ENCODE data around the gene SFSWAP.
"Not testable (repeated sequence)": the region's sequence is repeated elsewhere in the genome, so short reads cannot be mapped to it uniquely, and the experiment has no call there.

Gene SFSWAP

DNA sequence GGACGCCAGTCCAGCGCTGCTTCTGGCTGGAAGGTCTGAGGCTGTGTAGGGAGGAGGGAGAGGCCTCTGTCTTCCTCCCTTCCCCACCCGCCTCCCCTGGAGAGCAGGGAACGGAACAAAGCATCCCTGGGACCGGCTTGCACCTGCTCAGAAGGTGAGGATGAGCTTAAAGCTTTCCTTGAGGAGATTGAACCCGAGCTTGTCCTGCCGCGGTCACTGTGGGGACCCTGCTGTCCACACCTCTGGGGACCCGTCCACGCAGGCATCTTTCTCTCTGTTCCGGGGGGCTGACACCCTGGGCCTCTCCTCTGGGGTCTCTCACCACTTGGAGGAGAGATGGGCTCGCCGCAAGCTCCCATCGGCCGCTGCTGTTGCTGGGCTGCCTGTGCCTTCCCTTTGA is 33.2 kb upstream of the SFSWAP start:
- Histone ChIP-seq H3K9me3 (ENCODE audit: control insufficient read depth, low read length) (no peaks in the 10 kb centered on the region), H3K4me2 (ENCODE audit: low read length) (no peak overlapping the region), H3K79me2 (no peaks in the 10 kb centered on the region)

DNA sequence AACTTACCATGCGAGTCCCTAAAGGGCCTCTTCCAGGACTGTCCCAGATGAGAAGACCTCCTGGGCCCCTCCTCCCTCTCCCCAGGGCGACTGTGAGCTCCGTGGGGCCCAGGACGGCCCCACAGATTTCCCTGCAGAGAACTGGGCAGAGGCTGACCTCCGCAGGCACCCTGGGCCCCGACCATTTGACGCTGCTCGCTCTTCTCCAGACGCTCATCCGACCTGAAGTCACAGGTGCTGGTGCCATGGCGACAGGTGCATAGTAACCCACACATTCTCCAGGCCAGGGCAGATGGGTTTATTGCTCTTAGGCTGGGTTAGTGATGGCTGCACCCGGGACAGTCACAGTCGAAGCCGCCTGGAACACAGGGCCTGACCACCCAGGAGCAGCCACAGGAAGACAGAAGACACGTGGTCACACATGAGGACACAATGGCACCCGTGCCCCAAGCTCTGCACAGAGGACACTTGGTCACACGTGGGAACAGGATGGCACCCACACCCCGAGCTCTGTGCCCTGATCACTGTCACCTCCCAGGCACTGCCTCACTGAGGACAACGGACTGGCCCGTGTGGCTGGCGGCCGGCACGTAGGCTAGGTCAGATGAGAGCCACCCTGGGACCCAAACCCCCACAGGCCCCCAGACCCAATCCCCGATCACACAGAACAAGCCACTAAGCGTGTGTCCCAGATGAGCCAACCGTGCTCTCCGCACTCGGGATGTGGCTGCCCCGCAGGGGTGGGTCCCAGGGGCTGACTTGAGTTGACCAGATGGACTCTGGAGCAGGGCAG is 32.3 kb upstream of the SFSWAP start:
- not testable (repeated sequence) for H3K4me3 ChIP-seq (ENCODE audit: low read depth, low read length); H3K4me1 ChIP-seq; H3K79me2 ChIP-seq; H2AFZ ChIP-seq; H3K9me3 ChIP-seq (ENCODE audit: control insufficient read depth, low read length); H3K27ac ChIP-seq; H3K4me2 ChIP-seq (ENCODE audit: low read length); H3K27me3 ChIP-seq (ENCODE audit: control insufficient read depth, insufficient read depth, low read length); H3K9ac ChIP-seq; H3K36me3 ChIP-seq (ENCODE audit: control insufficient read depth, insufficient read depth, low read length)

More for the DNA sequence above, 33.2 kb upstream of the SFSWAP start:
- no peak overlapping the region for H2AFZ ChIP-seq
- H3K4me1 ChIP-seq = no peaks in the 10 kb centered on the region
- H3K27me3 ChIP-seq (ENCODE audit: control insufficient read depth, insufficient read depth, low read length) = no peaks in the 10 kb centered on the region
- no peak overlapping the region for H3K27ac ChIP-seq
- no peaks in the 10 kb centered on the region for H3K36me3 ChIP-seq (ENCODE audit: control insufficient read depth, insufficient read depth, low read length)
- no peak overlapping the region for H3K4me3 ChIP-seq (ENCODE audit: low read depth, low read length)
- TF ChIP-seq, protein P1, sequence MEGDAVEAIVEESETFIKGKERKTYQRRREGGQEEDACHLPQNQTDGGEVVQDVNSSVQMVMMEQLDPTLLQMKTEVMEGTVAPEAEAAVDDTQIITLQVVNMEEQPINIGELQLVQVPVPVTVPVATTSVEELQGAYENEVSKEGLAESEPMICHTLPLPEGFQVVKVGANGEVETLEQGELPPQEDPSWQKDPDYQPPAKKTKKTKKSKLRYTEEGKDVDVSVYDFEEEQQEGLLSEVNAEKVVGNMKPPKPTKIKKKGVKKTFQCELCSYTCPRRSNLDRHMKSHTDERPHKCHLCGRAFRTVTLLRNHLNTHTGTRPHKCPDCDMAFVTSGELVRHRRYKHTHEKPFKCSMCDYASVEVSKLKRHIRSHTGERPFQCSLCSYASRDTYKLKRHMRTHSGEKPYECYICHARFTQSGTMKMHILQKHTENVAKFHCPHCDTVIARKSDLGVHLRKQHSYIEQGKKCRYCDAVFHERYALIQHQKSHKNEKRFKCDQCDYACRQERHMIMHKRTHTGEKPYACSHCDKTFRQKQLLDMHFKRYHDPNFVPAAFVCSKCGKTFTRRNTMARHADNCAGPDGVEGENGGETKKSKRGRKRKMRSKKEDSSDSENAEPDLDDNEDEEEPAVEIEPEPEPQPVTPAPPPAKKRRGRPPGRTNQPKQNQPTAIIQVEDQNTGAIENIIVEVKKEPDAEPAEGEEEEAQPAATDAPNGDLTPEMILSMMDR (IDR thresholded peaks at IDR 0.05) = no peak
- no peak overlapping the region for H3K9ac ChIP-seq

DNA sequence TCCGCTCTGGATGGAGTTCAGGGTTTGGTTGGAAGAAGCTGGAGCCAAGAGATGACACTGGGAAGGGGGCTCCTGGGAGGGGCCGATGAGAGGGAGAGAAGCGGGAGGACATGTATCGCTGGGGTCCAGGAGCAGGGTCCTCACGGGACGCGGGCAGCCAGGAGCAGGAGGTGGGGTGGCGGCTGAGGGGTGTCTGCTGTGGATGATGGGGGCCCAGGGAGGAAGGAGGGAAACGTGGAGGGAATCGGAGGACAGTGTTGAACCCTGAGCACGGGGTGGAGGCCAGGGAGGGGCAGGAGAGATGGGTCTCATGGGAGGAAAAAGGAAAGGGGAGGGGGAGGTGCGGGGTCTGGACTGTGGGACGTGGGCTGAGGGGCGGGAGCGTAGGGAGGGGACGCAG is 31.7 kb upstream of the SFSWAP start:
- H3K79me2 ChIP-seq; H3K4me3 ChIP-seq (ENCODE audit: low read depth, low read length): not testable (repeated sequence)

DNA sequence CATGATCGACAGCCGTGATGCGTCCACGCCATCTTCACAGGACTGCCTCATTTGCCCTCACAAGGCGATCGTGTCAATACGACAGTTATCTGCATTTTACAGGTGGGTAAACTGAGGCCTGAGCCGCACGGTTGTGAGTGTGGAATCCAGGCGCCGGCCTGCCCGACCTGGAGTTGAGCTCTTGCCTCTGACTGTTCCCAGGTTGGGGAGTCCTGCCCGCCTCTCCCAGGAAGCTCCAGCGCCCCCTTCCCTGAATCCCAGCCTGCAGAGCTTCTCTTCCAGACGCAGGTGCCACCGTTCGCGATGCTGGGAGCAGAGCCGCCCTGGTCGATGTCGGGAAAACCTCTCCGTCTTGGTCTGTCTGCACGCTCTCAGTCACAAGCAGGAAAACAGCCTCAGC is 31.1 kb upstream of the SFSWAP start:
- H2AFZ ChIP-seq; H3K36me3 ChIP-seq (ENCODE audit: control insufficient read depth, insufficient read depth, low read length); H3K9me3 ChIP-seq (ENCODE audit: control insufficient read depth, low read length); H3K27me3 ChIP-seq (ENCODE audit: control insufficient read depth, insufficient read depth, low read length); H3K9ac ChIP-seq; H3K4me2 ChIP-seq (ENCODE audit: low read length); H3K79me2 ChIP-seq; H3K4me3 ChIP-seq (ENCODE audit: low read depth, low read length); H3K4me1 ChIP-seq; H3K27ac ChIP-seq: not testable (repeated sequence)

More for the DNA sequence above, 31.7 kb upstream of the SFSWAP start:
- not testable (repeated sequence) for H3K27me3 ChIP-seq (ENCODE audit: control insufficient read depth, insufficient read depth, low read length); H3K9me3 ChIP-seq (ENCODE audit: control insufficient read depth, low read length); H3K4me2 ChIP-seq (ENCODE audit: low read length); H3K4me1 ChIP-seq; H3K36me3 ChIP-seq (ENCODE audit: control insufficient read depth, insufficient read depth, low read length); H3K27ac ChIP-seq; H2AFZ ChIP-seq; H3K9ac ChIP-seq

DNA sequence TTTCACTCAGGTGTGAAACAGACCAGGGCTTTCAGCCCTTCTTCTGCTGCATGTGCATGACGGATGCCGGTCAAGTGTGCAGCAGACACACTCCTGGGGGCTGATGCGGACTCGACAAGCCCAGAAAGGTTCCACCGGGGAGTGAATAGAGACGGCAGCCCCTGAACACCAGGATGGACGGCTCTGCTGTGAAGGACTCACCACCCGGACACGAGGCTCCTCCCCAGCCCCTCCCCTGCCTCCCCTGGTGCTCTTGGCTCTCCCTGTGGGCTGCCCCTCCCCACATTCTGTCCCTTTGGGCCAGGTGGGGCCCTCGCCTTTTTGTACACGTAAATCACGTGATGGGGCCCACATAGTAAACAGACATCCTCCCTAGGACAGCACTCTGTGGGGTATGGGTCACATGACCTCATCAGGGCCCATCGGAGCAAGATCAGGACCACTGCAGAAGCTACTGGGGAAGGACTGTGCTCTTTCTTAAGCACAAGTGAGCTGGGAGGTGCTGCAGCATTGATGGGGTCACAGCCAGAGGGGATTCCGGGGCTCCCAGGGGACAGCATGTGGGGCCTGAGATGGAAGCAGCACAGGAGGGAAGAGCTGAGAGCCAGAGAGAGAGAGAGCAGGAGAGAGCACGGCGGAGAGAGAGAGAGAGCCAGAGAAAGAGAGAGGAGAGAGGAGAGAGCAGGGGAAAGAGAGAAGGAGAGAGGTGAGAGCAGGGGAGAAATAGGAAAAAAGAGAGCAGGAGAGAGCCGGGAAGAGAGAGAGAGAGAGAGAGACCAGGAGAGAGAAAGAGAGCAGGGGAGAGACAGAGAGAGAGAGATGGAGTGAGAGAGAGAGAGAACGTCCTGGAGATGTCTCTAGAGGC is 30.3 kb upstream of the SFSWAP start:
- not testable (repeated sequence) for H3K4me1 ChIP-seq; H3K79me2 ChIP-seq; H3K9ac ChIP-seq; H3K27ac ChIP-seq; H3K27me3 ChIP-seq (ENCODE audit: control insufficient read depth, insufficient read depth, low read length); H3K36me3 ChIP-seq (ENCODE audit: control insufficient read depth, insufficient read depth, low read length); H2AFZ ChIP-seq; H3K4me3 ChIP-seq (ENCODE audit: low read depth, low read length); H3K4me2 ChIP-seq (ENCODE audit: low read length); H3K9me3 ChIP-seq (ENCODE audit: control insufficient read depth, low read length)

DNA sequence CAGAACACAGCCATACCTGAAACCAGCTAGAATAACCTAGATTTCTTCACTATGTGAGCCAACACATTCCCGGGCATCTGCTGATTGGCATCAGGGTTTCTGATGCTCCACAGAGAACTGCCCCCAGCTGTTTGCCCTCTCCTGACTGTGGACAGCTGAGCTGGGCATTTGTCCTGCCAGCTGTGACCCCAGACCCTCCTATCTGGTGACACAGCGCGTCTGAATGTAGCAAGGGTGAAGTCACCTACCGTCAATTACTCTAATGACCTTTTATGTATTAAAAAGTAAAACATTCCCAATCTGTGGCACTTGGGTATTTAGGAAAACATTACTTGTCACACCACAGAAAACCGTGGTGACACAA is 29.7 kb upstream of the SFSWAP start:
- no peak overlapping the region for H3K9ac ChIP-seq
- H3K4me3 ChIP-seq (ENCODE audit: low read depth, low read length) = no peak overlapping the region
- no peaks in the 10 kb centered on the region for H3K4me1 ChIP-seq
- H3K9me3 ChIP-seq (ENCODE audit: control insufficient read depth, low read length) = no peaks in the 10 kb centered on the region
- TF ChIP-seq, protein P1 (IDR thresholded peaks at IDR 0.05) = no peak
- no peak overlapping the region for H3K27ac ChIP-seq
- no peaks in the 10 kb centered on the region for H3K79me2 ChIP-seq
- H3K27me3 ChIP-seq (ENCODE audit: control insufficient read depth, insufficient read depth, low read length) = no peaks in the 10 kb centered on the region
- no peak overlapping the region for H2AFZ ChIP-seq
- no peaks in the 10 kb centered on the region for H3K36me3 ChIP-seq (ENCODE audit: control insufficient read depth, insufficient read depth, low read length)
- H3K4me2 ChIP-seq (ENCODE audit: low read length) = no peak overlapping the region

DNA sequence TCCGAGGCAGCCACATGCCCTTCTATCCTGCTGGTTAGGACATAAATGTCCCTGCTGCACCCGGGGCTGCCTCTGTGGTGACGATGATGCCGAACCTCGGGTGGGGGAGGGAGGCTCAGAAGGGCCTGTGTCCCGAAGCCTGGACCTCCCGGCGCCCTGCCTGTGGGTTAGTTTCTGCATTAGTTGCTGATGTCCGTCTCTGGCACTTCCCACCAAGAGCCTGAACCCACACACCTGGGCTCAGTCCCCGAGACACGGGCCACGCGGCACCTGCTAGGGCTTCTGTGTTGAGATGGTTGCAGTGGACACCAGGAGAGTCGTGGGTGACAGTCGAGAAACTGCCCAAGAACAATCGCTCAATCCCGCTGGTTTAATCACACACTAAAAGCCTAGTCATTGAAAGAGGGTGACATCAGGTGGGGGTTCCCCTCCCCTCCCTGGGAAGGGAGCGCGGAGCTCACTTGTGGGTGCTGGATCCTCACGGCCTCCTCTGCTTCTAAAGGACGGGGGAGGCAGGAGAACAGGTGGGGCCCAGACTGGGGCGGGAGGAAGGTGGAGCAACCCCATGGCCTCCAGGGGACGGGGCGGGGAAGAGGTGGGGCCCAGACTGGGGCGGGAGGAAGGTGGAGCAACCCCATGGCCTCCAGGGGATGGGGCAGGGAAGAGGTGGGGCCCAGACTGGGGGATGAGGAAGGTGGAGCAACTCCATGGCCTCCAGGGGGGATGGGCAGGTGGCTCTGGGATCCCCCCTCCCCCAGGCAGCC is 29.0 kb upstream of the SFSWAP start:
- H3K4me1 ChIP-seq; H3K4me3 ChIP-seq (ENCODE audit: low read depth, low read length); H3K27ac ChIP-seq: not testable (repeated sequence)

More for the DNA sequence above, 29.0 kb upstream of the SFSWAP start:
- H3K4me2 ChIP-seq (ENCODE audit: low read length); H3K9ac ChIP-seq; H3K9me3 ChIP-seq (ENCODE audit: control insufficient read depth, low read length); H3K36me3 ChIP-seq (ENCODE audit: control insufficient read depth, insufficient read depth, low read length); H3K79me2 ChIP-seq; H3K27me3 ChIP-seq (ENCODE audit: control insufficient read depth, insufficient read depth, low read length); H2AFZ ChIP-seq: not testable (repeated sequence)
